Measurements from ENCODE around the gene CFAP52. TPM values are rescaled to one million over a fixed set of nuclear protein-coding genes. Genes with fewer than 3 reads are reported as not detected.

The CFAP52 gene
- not detected for total RNA-seq
- long read RNA-seq, donor 1: 0 reads
- long read RNA-seq, donor 2: 0 reads

GRCh38 chr17:9576521-9577372 is at the start of gene CFAP52:
TSS of gene CFAP52 (plus strand) at chr17:9576642. CDS start at chr17:9576696, 54 bp downstream.
- peaks cover 5% of the 10 kb centered on the region for H3K4me1 ChIP-seq (ENCODE audit: low read depth)
- DNase-seq: peak; percentile 79 to 83 (median 79)
- TF ChIP-seq CTCF (IDR thresholded peaks at IDR 0.05): peak; percentile 18
- ATAC-seq: peak; percentile 83
- peak within 1 kb of the TSS; percentile 77 for H3K4me3 ChIP-seq
- no peaks in the 10 kb centered on the region for H3K36me3 ChIP-seq (ENCODE audit: low read depth)
- intact Hi-C loops (cut with DNase I, micrococcal nuclease): no loop called here
- H3K9me3 ChIP-seq: no peaks in the 10 kb centered on the region

DNA sequence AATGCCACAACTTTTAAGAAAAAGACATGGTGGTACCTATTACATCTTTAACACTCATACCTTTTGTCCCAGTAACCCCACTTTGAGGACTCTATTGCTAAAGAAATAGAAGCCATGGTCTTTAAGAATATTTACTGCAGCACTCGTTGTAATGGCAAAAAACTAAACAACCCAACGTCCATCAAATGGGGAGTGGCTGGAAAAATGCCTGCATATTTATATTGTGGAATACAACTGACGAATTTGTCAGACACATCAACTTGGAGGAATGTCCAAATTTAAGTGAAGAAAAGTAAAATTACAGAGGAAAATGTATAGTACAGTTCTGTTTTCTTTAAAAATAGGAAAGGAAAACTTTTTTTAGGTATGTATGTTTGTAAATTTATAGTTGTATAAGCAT is 48.7 kb upstream of the CFAP52 start:
- Histone ChIP-seq H3K36me3 (ENCODE audit: low read depth) (no peaks in the 10 kb centered on the region), H3K4me1 (ENCODE audit: low read depth) (no peaks in the 10 kb centered on the region), H3K4me3 (no peak overlapping the region), H3K9me3 (no peaks in the 10 kb centered on the region)
- DNase-seq: no peak
- no peak for ATAC-seq
- TF ChIP-seq CTCF (IDR thresholded peaks at IDR 0.05): no peak
- intact Hi-C loops (cut with DNase I, micrococcal nuclease): loop anchor here in 1 of 2 donors (10.0 kb wide), 1 partner anchor 533 kb away; no protein-coding TSS in a partner anchor

DNA sequence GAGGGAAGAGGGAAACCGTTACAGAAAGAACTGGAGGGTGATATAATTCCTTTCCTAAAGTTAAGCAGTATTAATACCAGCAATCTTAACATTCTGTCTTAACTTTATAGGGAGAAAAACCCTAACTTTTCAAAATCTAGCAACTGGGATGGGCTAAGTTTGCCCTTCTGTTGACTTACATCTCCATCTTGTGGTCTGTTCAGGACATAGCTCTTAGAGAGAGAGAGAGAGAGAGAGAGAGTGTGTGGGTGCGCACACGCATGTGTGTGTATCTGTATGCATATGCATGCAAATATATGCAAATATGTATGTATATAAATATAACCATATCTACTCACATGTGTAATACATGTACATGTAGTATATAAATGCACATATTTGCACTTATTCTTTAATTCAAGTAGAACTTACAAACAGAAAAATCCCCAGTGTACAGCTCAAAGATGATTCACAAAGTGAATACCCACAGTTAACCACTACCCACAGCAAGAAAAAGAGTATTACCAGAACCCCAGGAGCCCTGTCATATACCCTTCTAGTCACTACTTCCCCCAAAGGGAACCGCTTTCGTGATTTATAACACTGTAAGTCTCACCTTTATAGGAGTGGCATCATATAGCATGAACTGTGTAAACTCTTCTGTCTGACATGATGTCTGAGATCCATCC is 47.3 kb upstream of the CFAP52 start:
- no peak for ATAC-seq
- TF ChIP-seq CTCF (IDR thresholded peaks at IDR 0.05): no peak
- no peaks in the 10 kb centered on the region for H3K36me3 ChIP-seq (ENCODE audit: low read depth)
- H3K4me3 ChIP-seq: no peak overlapping the region
- DNase-seq: no peak
- H3K4me1 ChIP-seq (ENCODE audit: low read depth): no peaks in the 10 kb centered on the region
- H3K9me3 ChIP-seq: no peaks in the 10 kb centered on the region
- intact Hi-C loops (cut with DNase I, micrococcal nuclease): loop anchor here in 1 of 2 donors (10.0 kb wide), 1 partner anchor 534 kb away; no protein-coding TSS in a partner anchor

DNA sequence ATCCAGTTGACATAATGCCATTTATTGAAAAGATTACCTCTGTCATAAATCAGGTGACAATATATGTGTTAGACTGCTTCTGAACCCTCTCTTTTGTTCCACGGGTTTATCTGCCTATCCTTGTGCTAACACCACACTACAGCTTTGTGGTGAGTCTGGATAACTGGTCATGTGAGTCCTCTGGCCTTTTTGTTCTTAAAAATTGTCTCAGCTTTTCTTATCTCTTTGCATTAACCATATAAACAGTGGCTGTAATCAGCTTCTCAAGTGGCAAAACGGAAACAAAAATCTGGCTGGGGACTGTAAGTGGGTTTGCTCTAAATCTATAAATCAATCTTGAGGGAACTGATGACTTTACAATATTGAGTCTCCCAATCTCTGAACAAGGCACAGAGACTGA is 45.4 kb upstream of the CFAP52 start:
- Histone ChIP-seq H3K36me3 (ENCODE audit: low read depth) (no peaks in the 10 kb centered on the region), H3K9me3 (no peaks in the 10 kb centered on the region), H3K4me1 (ENCODE audit: low read depth) (no peaks in the 10 kb centered on the region), H3K4me3 (no peak overlapping the region)
- intact Hi-C loops (cut with DNase I, micrococcal nuclease): no loop called here
- TF ChIP-seq CTCF (IDR thresholded peaks at IDR 0.05): no peak
- ATAC-seq (no peak), DNase-seq (no peak)

DNA sequence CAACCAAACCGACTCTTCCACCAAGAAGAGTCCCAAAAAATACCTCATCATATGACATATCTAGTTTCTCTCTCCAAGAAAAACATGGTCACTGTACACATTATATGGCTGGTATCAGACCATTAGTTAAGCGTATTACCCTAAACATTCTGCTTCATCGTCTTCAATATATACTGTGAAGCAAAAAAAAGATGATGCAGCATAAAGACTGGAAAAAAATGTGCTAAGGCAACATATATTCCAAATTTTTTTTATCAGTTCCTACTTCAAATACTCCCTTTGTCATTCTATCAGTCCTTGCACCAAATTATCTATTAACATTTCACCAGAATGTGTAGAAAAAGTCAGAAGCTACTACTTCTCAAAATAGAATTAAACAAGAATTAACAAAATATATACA is 43.7 kb upstream of the CFAP52 start:
- Histone ChIP-seq H3K4me1 (ENCODE audit: low read depth) (no peaks in the 10 kb centered on the region), H3K36me3 (ENCODE audit: low read depth) (no peaks in the 10 kb centered on the region), H3K9me3 (no peaks in the 10 kb centered on the region), H3K4me3 (no peak overlapping the region)
- intact Hi-C loops (cut with DNase I, micrococcal nuclease): no loop called here
- no peak for DNase-seq
- TF ChIP-seq CTCF (IDR thresholded peaks at IDR 0.05): no peak
- ATAC-seq: no peak
